PC-9 (cell line): ENCODE data around the gene ADGRV1.

ENCODE experiments used
- EZH2 ChIP-seq: fragments of 200-600 bp; sonication (generic); IDR thresholded peaks from 2 replicates; pipeline ENCODE4 v1.8.0; 2017; ENCODE audit warnings: antibody characterized with exemption, low read depth
- TF ChIP-seq, protein P1 (sequence below): fragments of 200-600 bp; sonication (generic); conservative IDR thresholded peaks from 2 replicates; pipeline ENCODE4 v1.6.1; 2017; ENCODE audit warnings: mixed run types, antibody characterized with exemption, mild to moderate bottlenecking, moderate library complexity

DNA sequence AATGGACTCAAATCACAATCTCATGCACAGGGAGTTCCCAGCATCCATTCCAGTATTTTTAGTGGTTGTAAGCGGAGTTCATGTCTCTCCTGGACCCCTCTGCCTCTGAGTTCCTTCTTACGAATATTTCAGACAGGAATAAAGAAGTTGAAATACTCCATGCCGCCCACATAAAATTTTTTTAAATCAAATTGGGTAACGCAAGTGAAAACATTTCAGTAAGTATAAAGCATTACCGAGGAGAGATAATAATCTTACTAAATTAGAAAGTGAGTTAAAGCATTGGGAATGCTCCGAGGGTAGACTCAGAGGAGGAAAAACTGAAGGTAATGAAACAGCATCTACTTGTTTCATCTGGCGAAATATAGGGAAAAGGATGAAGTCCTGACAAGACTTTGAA lies 506.9 kb downstream of the ADGRV1 start:
- TF ChIP-seq, protein P1, sequence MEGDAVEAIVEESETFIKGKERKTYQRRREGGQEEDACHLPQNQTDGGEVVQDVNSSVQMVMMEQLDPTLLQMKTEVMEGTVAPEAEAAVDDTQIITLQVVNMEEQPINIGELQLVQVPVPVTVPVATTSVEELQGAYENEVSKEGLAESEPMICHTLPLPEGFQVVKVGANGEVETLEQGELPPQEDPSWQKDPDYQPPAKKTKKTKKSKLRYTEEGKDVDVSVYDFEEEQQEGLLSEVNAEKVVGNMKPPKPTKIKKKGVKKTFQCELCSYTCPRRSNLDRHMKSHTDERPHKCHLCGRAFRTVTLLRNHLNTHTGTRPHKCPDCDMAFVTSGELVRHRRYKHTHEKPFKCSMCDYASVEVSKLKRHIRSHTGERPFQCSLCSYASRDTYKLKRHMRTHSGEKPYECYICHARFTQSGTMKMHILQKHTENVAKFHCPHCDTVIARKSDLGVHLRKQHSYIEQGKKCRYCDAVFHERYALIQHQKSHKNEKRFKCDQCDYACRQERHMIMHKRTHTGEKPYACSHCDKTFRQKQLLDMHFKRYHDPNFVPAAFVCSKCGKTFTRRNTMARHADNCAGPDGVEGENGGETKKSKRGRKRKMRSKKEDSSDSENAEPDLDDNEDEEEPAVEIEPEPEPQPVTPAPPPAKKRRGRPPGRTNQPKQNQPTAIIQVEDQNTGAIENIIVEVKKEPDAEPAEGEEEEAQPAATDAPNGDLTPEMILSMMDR, result no peak
- no peak for TF ChIP-seq EZH2
